Renal cortex interstitium (tissue), 11 donors: ENCODE results near the gene STH. TPM values are rescaled to one million over a fixed set of nuclear protein-coding genes. Genes with fewer than 3 reads are reported as not detected.

ENCODE experiments used
- DNase-seq, 11 donors: peaks; one replicate each; pipeline ENCODE4 v3.0.0-alpha.2; 2013; ENCODE audit warnings: low read depth in 9 of 11, low spot score in 4 of 11; ENCODE audit errors: extremely low read depth in 1 of 11
- polyA plus RNA-seq, 3 donors: library from polyadenylated mRNA; unstranded; fragments of 120-200 nt; gene quantifications; one replicate each; pipeline ENCODE4 v1.2.1, GENCODE V29; 2013; ENCODE audit not compliant: insufficient read length in 3 of 3

The STH gene
- polyA plus RNA-seq, 3 donors, result not detected

- DNase-seq, result no peak
Measured at GRCh38 chr17:45981306-45981705, 17.7 kb upstream of the STH start.

- DNase-seq, result no peak
Measured at GRCh38 chr17:45982791-45983613, 16.0 kb upstream of the STH start.

GRCh38 chr17:45983614-45984310, 15.3 kb upstream of the STH start:
- DNase-seq, result no peak

GRCh38 chr17:45984368-45984767, 14.7 kb upstream of the STH start:
- DNase-seq, result no peak

- no peak for DNase-seq
Measured at GRCh38 chr17:45985447-45985846, 13.6 kb upstream of the STH start.

- DNase-seq, result no peak
Measured at GRCh38 chr17:45986056-45986455, 13.0 kb upstream of the STH start.

GRCh38 chr17:45987706-45988105, 11.3 kb upstream of the STH start:
- no peak for DNase-seq

- DNase-seq, result no peak
Measured at GRCh38 chr17:45989759-45990158, 9.3 kb upstream of the STH start.

GRCh38 chr17:45990886-45991285, 8.2 kb upstream of the STH start:
- DNase-seq, result no peak

- no peak for DNase-seq
Measured at GRCh38 chr17:45991341-45991740, 7.7 kb upstream of the STH start.

GRCh38 chr17:45992175-45992574, 6.9 kb upstream of the STH start:
- no peak for DNase-seq

- DNase-seq, result no peak
Measured at GRCh38 chr17:45992904-45993303, 6.1 kb upstream of the STH start.

- no peak for DNase-seq
Measured at GRCh38 chr17:45993962-45994627, 5.0 kb upstream of the STH start.

GRCh38 chr17:45994987-45995386, 4.1 kb upstream of the STH start:
- DNase-seq, result no peak

GRCh38 chr17:45995627-45996270, 3.3 kb upstream of the STH start:
- no peak for DNase-seq

GRCh38 chr17:45996282-45996937, 2.6 kb upstream of the STH start:
- no peak for DNase-seq

GRCh38 chr17:45997166-45997565, 1.9 kb upstream of the STH start:
- DNase-seq, result no peak

GRCh38 chr17:45997624-45998023, 1.4 kb upstream of the STH start:
- DNase-seq, result no peak

GRCh38 chr17:45999900-46000290, 845 bp downstream of the STH start:
- no peak for DNase-seq
